ENCODE measurements around the gene CRTC1. TPM values are rescaled to one million over a fixed set of nuclear protein-coding genes. Genes with fewer than 3 reads are reported as not detected.

Gene CRTC1
- total RNA-seq, 1 experiment from 2014 or later: 1.6 TPM

- in situ Hi-C loops (cut with HindIII; ENCODE audit: low pct_unique_long_range_greater_than_20kb, low sequenced_read_pairs): no loop called here
- DNase-seq (ENCODE audit: low read depth): no peak
These were observed 68.1 kb downstream of the CRTC1 start for GRCh38 chr19:18751571-18751970.

- in situ Hi-C loops (cut with HindIII; ENCODE audit: low pct_unique_long_range_greater_than_20kb, low sequenced_read_pairs): no loop called here
These were observed 71.0 kb downstream of the CRTC1 start for GRCh38 chr19:18754501-18754900.

GRCh38 chr19:18756896-18757295 is 73.4 kb downstream of the CRTC1 start:
- in situ Hi-C loops (cut with HindIII; ENCODE audit: low pct_unique_long_range_greater_than_20kb, low sequenced_read_pairs): no loop called here
- DNase-seq (ENCODE audit: low read depth): no peak

More at GRCh38 chr19:18754501-18754900, 71.0 kb downstream of the CRTC1 start:
- DNase-seq (ENCODE audit: low read depth): no peak

- no peak for DNase-seq (ENCODE audit: low read depth)
- in situ Hi-C loops (cut with HindIII; ENCODE audit: low pct_unique_long_range_greater_than_20kb, low sequenced_read_pairs): no loop called here
These were observed 76.0 kb downstream of the CRTC1 start for GRCh38 chr19:18759304-18759994.

- in situ Hi-C loops (cut with HindIII; ENCODE audit: low pct_unique_long_range_greater_than_20kb, low sequenced_read_pairs): no loop called here
- no peak for DNase-seq (ENCODE audit: low read depth)
These were observed 76.5 kb downstream of the CRTC1 start for GRCh38 chr19:18759995-18760426.

- in situ Hi-C loops (cut with HindIII; ENCODE audit: low pct_unique_long_range_greater_than_20kb, low sequenced_read_pairs): no loop called here
- DNase-seq (ENCODE audit: low read depth): no peak
These were observed 77.2 kb downstream of the CRTC1 start for GRCh38 chr19:18760440-18761383.

GRCh38 chr19:18761531-18762110 is 78.1 kb downstream of the CRTC1 start:
- no peak for DNase-seq (ENCODE audit: low read depth)
- in situ Hi-C loops (cut with HindIII; ENCODE audit: low pct_unique_long_range_greater_than_20kb, low sequenced_read_pairs): no loop called here

- in situ Hi-C loops (cut with HindIII; ENCODE audit: low pct_unique_long_range_greater_than_20kb, low sequenced_read_pairs): no loop called here
- DNase-seq (ENCODE audit: low read depth): peak; percentile 80
These were observed 78.9 kb downstream of the CRTC1 start for GRCh38 chr19:18762125-18763023.

- DNase-seq (ENCODE audit: low read depth): peak; percentile 94
- in situ Hi-C loops (cut with HindIII; ENCODE audit: low pct_unique_long_range_greater_than_20kb, low sequenced_read_pairs): no loop called here
These were observed 80.5 kb downstream of the CRTC1 start for GRCh38 chr19:18763674-18764590.

- in situ Hi-C loops (cut with HindIII; ENCODE audit: low pct_unique_long_range_greater_than_20kb, low sequenced_read_pairs): no loop called here
- no peak for DNase-seq (ENCODE audit: low read depth)
These were observed 81.1 kb downstream of the CRTC1 start for GRCh38 chr19:18764591-18765051.

- no peak for DNase-seq (ENCODE audit: low read depth)
These were observed 81.7 kb downstream of the CRTC1 start for GRCh38 chr19:18765224-18765623.

GRCh38 chr19:18768046-18768771 is 84.7 kb downstream of the CRTC1 start:
- no peak for DNase-seq (ENCODE audit: low read depth)
- in situ Hi-C loops (cut with HindIII; ENCODE audit: low pct_unique_long_range_greater_than_20kb, low sequenced_read_pairs): no loop called here

More at GRCh38 chr19:18765224-18765623, 81.7 kb downstream of the CRTC1 start:
- in situ Hi-C loops (cut with HindIII; ENCODE audit: low pct_unique_long_range_greater_than_20kb, low sequenced_read_pairs): no loop called here

- DNase-seq (ENCODE audit: low read depth): no peak
- in situ Hi-C loops (cut with HindIII; ENCODE audit: low pct_unique_long_range_greater_than_20kb, low sequenced_read_pairs): no loop called here
These were observed 85.8 kb downstream of the CRTC1 start for GRCh38 chr19:18768997-18769891.

GRCh38 chr19:18769989-18770528 is 86.6 kb downstream of the CRTC1 start:
- in situ Hi-C loops (cut with HindIII; ENCODE audit: low pct_unique_long_range_greater_than_20kb, low sequenced_read_pairs): no loop called here
- no peak for DNase-seq (ENCODE audit: low read depth)

GRCh38 chr19:18770663-18771327 is 87.3 kb downstream of the CRTC1 start:
- no peak for DNase-seq (ENCODE audit: low read depth)
- in situ Hi-C loops (cut with HindIII; ENCODE audit: low pct_unique_long_range_greater_than_20kb, low sequenced_read_pairs): no loop called here

Measured in Caki2 (cell line).